ENCODE data around the gene IMPDH1.

IMPDH1 gene

DNA sequence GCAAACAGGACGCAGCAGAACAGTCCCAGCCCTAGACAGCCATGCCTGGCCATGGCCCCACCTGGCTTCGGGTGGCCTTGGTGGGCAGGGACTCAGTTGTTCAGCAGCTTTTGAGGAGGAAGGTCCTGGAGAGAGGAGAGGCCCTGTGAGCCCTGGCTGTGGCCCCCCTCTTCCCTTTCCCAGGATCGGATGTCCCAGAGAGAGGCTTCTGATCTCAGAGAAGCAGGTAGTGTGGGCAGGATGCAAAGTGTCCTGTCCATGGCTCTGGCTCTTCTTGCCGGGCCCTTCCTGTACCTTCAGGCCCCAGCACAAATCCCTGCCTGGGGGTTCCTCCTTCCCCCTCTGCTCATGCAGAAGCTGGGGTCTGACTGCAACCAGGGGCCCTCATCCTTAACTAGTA, 49.8 kb downstream of the IMPDH1 start:
- DNase-seq: no peak

DNA sequence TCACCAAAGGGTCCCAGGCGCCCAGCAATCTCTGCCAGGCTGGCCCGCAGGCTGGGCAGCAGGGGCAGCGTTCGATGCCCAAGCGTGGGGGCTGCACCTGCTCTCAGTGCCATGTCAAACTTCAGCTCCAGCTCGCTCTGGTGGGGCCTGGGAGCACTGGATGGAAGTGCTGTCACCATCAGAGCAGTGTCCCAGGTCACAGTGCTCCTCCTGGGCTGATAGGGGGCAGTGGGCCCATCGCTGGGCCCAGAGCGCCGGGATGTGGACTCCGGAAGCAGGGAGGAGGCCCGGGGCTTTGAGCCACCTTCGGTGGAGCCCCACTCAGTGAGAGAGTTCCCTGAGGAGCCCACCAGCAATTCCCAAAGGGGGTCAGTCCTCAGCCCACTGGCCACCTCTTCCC, 50.4 kb downstream of the IMPDH1 start:
- DNase-seq: no peak

DNA sequence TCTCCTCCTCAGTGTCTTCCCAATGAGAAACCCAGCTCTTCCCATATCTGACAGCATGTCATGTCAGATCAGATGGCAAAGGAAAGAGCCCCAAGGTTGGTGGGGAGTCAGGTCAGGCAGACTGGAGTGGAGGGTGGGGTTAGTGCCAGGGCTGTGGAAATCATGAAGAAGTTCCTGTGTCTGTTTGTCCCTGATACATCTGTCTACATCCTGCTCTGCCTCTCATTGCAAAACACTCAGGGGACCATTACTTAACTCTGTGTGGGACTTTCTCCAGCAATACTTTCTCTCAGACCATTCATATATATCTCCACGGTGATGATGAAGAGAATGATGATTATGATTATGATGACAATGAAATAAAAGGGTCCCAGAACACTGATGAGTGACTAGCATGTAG, 51.5 kb downstream of the IMPDH1 start:
- DNase-seq: no peak

DNA sequence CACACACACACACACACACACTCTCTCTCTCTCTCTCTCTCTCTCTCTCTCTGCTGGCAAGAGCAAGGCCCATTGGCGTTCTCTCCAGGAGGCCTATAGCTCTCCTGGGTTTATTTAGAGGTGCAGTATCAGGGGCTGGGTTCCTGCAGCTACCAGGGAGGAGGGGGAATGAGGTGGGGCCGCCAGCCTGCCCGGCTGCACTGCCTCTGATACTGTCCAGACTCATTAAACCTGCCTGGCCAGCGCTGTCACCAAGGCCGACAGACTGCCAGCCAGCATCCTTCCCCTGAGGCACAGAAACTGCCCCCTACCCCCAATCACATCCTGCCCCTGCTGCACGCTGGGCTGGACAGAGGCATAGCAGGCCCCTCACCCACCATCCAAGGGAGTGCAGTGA, 52.6 kb downstream of the IMPDH1 start:
- DNase-seq: no peak

DNA sequence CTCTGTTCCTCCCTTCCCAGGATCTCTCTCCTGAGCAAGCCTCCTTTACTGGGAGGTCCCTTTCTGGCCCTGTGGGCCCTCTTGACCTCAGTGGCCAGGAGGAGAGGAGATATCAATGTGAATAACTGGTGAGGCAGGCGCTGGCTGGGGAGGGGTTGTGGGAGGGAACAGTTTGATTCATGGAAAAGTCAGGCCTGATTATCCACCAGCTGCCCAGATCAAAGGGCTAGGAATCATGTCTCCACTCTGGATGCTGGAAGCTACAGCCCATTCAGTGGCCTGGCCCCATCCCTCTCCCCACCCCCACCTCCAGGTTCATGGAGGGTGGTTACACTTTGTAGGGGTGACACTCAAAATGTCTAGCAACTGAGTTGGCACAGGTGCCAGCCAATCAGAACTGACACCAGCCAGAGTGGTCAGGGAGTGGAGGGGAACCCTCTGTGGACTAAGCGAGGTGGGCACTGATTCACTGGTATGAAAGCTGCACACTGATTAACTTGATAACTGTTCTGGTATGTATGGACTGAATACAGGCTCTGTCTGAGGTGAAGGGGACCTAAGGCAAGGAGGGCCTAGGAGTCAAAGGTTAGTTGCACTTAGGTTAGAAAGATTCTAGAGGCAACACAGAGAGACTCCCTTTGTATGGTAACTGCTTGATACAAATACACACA, 53.1 kb downstream of the IMPDH1 start:
- DNase-seq: no peak

DNA sequence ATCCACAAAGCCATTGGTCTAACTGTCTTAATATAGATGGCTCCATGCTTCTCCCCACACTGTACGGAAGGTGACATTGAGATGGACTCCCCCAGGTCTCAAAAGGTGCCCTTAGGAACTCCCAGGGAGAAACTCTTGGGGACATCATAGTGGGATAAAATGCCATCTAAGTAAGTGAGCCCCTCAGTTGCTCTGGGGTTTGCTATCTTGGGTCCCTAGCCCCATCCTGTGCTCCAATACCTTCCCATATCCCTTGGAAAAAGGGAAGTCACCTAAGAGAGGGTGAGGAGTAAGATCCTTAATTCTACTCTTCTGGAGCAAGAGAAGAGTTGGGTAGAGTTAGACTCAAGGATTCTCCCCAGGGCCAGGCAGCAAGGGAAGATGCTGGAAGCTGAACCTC, 56.2 kb downstream of the IMPDH1 start:
- DNase-seq: no peak

DNA sequence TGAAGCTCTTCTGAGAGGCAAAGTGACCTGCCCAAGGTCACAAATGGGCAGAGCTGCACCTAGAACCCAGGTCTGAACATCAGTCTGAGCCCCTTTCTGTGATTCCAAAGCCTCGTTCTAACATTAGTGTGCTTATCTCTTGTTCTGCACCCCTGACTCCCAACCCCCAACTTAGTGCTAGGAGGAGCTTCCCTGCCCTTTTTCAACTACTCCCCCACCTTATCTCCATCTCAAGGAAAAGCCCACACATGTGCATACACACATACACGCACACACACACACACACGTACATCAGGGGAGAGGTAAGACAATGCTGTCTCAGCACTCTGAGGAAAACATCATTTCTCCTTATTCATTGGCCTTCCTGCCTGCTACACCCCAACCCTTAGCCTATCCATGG, 56.6 kb downstream of the IMPDH1 start:
- no peak for DNase-seq

DNA sequence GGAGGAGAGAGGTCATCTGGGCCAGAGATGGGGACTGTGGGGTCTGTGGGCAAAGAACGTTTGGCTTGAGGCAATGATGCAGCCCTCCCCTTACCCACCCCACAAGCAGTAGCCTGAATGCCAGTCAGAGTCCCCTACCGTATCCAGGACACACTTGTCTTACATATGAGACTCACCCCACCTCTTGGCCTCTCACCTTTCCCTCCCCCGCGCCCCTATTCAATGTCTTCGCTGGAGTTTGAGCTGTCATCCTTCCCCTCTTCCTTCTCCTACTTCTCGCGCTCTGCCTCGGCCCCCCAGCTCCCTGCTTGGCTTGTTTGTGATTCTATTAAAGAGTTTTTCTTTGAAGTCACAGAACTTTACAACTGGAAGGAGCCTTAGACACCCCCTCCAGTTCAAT, 57.1 kb downstream of the IMPDH1 start:
- no peak for DNase-seq

DNA sequence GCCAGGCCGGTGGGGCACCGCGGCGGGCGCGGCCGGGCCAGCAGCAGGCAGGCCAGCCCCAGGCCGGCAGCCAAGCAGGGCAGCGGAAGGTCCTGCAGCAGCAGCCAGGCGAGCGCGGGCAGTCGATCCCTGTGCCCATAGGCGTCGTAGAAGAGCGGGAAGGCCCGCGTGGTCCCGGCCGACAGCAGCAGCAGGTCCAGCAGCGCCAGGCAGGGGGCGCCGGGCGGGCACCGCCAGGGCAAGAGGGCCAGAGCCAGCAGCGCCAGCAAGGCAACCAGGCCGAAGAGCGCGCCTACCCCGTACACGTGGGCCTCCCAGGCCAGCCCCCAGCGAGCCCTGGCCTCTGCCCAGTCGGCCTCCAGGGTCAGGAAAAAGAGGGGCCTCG, 57.6 kb downstream of the IMPDH1 start:
- DNase-seq: no peak

DNA sequence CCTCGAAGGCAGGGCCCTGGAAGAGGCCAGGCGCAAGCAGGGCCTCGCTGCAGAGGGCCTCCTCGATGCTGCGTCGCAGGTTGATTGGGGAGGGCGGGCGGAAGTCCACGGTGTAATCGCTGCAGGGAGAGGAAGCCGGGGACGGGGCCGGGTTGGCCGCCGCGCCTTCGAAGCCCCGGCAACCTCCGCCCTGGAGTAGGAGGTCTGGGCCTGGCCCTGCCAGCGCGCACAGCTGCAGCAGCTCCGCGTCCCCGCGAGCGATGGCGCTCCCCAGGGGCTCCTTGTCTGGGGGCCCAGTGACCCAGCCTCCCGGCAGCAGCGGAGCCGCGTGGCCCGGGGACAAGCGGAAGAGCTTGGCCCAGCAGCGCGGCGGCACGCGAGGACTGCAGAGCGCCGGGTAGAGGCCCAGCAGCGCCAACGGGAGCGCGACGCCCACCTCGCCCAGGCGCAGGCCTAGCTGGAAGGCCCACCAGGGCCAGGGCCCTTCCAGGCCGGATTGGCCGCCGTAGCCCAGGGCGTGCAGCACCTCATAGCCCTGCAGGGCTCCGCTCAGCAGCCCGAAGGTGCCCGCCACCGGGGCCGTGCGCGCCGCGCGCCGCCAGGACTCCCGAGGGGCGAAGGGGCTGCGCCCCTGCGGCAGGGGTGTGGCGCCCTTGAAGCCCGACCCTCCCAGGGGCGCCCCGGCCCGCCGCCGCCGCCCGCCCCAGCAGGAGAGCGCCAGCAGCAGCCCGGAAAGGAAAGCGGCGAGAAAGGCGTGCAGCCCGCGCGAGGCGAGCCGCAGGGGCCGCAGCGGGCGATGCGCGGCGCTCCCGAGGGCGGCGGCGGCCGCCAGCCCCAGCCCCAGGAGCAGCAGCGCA, 58.3 kb downstream of the IMPDH1 start:
- no peak for DNase-seq

DNA sequence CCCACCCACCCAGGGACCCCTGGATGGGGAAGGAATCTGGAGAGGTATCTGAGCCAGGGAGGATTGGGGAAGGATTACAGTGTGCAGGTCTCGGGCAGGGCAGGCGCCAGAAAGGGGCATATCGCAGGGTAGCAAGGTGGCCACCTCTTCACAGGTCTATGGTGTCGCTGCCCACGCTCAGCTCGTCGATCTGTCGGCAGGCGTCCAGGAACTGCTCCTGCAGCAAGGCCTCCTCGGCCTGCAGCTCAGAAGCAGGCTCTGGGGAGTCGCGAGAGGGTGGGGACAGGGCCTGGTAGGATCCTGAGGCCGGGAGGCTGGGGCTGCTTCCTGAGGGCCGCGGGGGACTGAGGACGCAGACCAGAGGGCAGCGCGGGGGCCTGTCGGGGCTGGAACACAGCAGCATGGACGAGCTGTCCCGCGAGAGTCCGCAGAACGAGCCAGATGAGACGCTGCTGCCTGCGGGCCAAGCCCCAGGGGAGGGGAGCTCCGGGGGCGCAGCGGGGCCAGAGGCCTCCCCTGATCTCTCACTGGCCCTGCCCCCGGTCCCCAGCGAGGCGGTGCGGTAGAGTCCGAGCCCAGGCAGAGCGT, 59.0 kb downstream of the IMPDH1 start:
- no peak for DNase-seq

DNA sequence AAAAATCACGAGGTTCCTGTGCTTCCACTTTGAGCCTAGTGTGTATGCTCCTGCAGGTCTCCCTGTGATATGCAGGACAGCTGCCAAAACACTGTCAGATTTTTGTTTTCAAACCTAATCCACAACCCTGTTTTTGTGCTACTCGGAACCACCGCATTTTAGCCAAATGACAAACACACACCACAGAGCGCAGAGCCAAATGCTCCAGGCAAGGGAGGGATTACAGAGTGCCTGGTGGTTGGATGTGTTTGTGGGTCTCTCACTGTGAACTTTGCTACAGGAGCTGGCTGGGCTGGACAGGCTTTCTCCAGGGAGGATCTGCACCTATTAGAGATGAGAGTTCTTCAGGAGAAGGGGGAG, 60.3 kb downstream of the IMPDH1 start:
- no peak for DNase-seq

DNA sequence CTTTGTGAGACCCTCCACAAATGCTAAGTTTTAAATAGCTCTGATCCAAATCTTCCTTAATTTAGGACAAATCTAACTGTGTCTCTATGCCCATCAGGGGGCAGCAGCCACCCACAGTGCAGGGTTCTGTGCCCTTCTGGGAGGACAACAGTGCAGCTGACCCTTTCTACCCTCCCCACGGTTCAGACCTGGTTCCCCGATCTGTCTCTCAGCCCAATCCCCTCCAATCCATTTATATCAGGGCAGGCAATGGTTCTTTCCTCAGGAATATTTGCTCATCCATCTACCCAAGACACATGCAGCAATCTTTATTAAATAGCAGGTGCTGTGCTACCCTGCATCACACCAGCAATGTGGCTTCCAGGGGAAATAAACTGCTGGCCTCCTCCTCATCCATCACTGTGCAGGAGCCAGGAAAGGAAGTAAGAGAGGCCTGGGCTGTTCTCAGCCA, 62.1 kb downstream of the IMPDH1 start:
- peak in 1 of 2 experiments; percentile 21 for DNase-seq

DNA sequence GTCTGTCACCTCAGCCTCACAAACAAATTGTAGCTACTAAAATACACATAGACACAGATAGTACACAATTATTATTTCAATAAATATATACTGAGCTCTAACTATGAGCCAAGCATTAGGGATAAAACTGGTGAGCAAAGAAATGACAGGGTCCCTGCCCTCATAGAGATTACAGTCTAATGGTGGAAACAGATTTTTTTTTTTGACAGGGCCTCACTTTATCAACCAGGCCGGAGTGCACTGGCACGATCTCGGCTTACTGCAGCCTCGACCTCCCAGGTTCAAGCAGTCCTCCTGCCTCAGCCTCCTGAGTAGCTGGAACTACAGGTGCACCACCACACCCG, 65.4 kb downstream of the IMPDH1 start:
- no peak for DNase-seq

DNA sequence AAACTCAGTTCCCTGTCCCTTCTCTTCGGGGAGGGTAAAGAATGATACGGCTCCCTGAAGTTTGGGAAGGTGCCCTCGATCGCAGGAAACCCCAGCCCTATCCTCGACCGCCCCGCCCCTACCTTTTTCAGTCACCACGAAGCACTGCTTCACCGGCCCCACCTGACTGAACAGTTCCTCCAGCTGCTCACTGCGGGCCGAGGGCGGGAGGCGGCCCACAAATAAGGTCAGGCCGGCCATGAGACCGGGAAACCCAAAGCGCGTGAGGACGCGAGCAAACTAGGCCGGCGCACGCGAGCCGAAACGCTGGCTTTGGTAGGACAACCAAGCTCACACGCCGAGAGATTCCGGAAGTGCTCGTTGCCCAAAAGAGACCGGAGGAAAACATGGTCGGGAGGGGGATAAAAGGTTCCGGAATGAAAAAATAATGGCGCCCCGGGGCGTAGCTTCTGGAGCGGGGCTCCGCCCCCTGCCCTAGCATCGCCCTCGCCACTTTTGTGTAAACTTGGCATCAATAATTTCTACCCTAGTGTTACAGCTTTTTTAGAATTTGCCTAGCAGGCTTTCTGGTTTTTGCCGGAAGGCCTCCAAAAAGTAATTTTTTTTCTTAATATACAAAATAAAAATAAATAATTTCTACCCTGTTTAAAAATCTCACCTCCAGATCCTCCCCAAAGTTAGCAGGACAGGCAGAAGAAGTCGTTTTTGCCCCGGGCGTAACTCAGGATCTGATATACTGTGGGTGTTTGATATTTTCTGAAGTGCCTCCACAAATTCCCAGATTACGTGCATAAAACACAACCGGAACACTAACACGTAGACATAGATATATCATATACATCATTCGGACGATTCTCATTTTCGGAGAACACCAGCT, 66.0 kb downstream of the IMPDH1 start, which contains the start of gene RBM28:
Gene RBM28 (minus strand): TSS at position 355 of the 877 bp plus-strand sequence. CDS start 115 bp downstream, at position 240.
- DNase-seq: peak; percentile 65 to 85
